ENCODE measurements around the gene SELENBP1.

The SELENBP1 gene

GRCh38 chr1:151343587-151343986 is 28.9 kb downstream of the SELENBP1 start:
- DNase-seq = no peak

- DNase-seq = no peak
Measured at GRCh38 chr1:151342569-151342968, 29.9 kb downstream of the SELENBP1 start.

DNA sequence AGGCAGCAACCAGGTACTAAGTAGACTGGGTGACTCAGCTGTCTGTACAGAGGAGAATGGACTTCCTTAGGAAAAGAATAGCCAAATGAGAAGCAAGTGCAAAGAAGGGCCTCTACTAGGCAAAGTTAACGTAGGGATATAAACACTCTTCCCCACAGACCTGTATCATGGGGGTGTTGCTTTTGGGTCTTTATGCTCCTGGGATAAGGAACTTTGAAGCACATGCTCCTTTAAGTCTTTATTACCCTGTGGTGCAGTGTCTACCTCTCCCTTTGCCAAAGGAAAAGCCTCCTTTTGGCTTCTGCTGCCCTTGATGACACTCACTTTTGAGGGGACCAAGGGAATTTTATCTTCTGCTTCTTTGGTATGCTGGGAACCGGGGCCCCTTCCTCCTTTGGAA is 30.5 kb downstream of the SELENBP1 start:
- DNase-seq = no peak

DNA sequence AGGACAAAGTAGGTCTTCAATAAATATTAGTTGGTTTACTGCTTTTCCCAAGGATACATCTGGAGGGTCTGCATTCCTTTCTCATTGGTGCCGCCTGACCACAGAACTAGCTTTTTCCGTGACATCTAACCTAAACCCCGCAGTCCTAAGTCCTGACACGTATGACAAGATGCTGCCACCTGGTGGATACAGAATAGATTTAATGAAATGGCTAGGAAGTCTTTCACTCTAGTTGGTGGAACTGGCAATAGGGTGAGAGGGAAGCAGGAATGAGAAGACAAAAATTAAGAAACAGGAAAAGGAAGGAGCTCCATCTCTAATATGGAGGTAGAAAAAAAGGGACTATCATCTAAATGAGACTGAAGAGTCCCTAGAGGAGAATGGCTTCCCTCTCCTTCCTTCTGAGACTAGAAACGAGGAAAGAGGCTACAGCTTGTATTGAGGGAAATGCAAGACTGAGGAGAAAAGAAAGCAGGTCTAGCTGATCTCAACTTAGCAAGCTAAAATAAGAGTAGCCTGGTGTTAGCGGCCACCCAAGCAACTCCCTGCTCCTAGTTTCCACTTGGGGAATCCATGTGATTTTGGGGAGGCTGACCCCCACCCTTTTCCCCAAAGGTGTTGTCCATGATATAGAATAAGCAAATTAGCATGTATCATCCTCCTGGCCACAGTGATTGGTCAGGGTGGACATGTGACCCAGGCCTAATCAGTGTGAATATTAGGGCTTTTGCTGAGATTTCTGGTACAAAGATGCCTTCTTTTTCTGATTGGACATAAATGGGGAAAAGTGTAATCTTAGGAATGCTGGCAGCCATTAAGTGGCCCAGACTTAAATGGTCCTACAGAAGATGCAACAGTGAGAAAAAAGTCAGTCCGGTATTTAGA is 31.4 kb downstream of the SELENBP1 start:
- DNase-seq = peak; percentile 80 to 89

GRCh38 chr1:151336556-151336955 is 35.9 kb downstream of the SELENBP1 start:
- DNase-seq = peak; percentile 44 to 70

DNA sequence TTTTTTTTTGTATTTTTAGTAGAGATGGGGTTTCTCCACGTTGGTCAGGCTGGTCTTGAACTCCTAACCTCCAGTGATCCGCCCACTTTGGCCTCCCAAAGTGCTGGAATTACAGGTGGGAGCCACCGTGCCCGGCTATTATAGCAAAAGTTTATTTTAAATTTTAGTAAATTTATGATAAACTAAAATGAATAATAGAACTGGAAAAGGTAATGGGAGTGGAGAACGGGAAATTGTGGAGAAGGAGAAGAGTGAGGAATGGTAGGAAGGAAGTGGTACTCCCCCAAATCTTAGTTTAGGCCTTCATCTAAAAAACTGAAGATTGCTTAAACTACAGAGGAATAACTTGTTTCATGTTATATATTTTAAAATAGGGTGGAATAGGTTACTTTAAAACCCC is 37.7 kb downstream of the SELENBP1 start:
- DNase-seq = no peak

DNA sequence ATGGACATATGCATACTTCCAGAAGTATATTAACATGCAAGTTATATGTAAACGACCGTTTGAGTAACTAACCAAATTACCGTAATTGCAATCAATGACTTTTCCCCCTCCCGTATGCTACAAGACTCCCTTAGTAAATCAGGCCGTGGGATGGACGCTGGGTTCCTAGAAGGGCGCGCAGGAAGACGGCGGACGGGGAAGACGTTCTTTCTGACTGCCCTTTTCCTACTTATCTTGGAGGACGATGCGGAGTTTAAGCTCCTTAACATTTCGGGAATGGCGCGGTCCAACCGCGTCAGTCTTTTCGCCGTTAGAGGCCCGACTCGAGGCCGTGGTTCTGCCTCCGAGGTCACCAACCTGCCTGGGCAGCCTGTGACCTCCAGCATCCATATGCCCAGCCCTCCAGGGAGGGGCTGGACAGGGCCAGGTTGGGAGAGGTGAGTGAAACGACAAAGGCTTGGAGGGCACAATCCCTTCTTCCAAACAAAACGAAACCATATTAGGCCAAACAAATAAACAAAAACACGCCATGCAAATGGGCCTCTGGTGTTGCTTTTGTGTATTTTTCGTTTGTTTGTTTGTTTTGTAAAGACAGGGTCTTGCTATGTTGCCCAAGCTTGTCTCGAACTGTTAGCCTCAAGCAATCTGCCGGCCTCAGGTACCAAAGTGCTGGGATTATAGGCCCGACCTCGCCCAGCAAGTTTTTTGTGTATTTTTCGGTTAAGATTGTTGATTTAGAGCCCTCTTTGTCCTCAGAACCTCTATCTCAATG is 44.4 kb downstream of the SELENBP1 start:
- no peak for DNase-seq

- peak; percentile 97 to 99 for DNase-seq
Measured at GRCh38 chr1:151327223-151327902, 45.1 kb downstream of the SELENBP1 start, which contains the start of gene PI4KB. Gene PI4KB (minus strand): TSS chr1:151327416. CDS start chr1:151316481, 10,935 bp downstream.

GRCh38 chr1:151326619-151327222 is 45.8 kb downstream of the SELENBP1 start:
- peak; percentile 91 to 92 for DNase-seq

DNA sequence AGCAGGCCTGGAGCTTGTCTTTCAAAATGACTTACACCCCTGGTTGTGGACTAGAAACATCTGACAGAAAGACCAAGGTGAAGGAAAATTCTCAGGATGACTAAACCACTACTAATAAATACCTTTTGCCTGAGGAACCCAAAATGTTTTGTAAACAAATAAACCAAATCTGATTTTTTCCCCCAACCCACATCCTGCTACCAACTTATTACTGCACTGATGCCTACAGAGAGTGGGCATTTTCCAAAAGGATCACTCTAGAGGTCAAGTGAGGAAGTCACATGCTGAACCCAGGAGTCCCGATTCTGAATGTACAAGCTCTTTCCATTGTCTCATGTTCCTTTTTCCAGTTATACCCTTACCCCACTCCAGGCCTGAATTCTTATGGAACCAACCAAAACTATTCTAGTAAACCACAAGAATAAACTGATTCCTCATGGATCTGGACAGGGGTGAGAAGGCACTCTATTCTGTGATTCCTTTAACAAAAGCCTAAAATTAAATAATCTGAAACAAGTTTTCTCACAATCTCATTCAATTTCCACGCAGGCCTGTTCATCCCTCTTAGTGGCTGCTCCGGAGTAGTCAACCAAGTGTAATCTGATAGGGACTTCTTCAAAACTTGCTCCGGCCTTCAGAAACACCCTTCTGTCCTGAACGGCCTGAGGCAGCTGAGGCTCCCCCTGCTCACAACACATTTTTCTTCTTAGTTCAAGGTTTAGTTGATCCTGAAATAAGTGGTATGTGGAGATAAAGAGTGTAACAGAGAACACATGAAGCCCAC is 46.7 kb downstream of the SELENBP1 start:
- peak; percentile 7 to 37 for DNase-seq

DNA sequence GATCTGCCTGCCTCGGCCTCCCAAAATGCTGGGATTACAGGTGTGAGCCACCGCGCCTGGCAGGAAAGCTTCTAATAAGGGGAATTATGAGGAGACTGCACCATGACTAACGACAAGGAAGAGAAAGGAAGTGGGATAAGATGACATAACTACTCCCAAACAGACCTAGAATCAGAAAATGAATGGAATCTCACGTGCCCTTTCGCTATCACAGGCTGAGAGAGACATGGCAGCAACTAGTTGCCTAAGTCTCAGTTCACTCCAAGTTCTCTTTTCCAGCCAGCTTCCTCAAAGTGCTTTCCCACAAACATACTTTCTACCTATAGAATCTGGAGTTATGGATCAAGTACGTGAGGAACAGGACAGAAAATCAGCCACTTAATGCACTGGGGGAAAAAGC is 47.3 kb downstream of the SELENBP1 start:
- peak; percentile 53 to 82 for DNase-seq

GRCh38 chr1:151324390-151324930 is 48.0 kb downstream of the SELENBP1 start:
- no peak for DNase-seq

DNA sequence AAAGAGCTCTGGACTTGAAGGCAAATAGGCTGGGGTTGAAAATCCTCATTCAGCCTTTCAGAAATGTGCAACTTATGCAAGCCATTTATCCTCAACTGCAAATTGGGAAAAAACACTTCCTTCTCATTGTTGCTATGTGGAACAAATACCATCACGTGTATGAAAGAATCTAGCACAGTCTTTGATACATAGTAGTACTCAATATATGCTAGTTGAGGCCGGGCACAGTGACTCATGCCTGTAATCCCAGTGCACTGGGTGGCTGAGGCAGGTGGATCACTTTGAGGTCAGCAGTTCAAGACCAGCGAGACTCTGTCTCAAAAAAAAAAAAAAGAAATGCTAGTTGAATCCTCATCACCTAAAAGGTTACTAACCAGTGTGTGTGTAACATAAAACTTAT is 53.5 kb downstream of the SELENBP1 start:
- DNase-seq = no peak

DNA sequence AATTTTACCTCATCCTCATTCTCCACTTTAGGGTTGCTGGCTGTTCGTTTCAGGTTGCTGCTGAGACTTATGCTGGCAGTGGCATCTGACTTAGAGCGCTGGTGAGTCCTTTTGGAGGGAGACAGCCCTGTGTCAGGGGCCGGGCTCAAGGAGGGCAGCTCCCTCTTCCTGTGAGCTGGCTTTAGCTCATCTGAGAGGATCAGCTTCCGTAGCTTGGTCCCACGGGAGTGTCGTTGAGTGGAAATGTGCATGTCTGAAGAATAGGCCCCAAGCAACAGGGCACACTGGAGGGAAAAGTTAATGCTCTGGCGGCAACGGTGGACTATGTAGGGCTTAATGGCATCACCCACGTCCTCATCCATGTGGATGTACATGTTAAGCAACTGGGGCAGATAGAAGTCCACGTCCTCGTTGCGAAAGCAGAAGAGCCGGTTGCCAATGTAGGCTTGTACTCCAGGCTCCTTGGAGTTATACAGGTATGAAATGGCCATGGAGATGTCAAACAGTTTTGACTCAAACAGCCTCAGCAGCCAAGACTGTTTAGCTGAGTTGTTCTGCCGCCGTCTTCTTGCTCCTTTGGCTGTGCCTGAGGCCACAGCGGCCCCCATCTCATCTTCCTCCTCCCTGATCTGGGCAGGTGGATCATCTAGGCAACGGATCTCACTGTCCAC is 56.8 kb downstream of the SELENBP1 start:
- no peak for DNase-seq

Data from inflammatory macrophage treated with lipopolysaccharide for 1 hour (primary cell).